ENCODE data around the gene GYG1.

Gene GYG1

DNA sequence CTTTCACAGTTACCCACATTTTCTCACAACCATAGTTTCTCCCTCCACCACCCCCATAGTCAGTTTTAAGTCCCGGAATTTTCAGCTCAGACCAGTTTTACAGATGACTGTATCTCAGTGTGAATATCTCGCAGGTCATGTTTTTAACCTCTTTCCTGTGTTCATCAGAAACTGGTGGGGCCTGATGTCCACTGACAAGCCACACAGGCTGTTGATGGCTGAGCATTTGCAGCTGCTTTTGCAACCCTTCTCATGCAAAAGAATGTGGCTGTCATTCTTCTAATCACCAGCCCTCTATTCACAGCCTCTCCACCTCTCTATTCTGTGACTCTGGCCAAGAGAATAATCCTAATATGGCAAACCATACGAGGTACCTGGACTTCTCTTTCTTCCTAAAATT lies 8.5 kb downstream of the GYG1 start:
- TF ChIP-seq, protein P1, sequence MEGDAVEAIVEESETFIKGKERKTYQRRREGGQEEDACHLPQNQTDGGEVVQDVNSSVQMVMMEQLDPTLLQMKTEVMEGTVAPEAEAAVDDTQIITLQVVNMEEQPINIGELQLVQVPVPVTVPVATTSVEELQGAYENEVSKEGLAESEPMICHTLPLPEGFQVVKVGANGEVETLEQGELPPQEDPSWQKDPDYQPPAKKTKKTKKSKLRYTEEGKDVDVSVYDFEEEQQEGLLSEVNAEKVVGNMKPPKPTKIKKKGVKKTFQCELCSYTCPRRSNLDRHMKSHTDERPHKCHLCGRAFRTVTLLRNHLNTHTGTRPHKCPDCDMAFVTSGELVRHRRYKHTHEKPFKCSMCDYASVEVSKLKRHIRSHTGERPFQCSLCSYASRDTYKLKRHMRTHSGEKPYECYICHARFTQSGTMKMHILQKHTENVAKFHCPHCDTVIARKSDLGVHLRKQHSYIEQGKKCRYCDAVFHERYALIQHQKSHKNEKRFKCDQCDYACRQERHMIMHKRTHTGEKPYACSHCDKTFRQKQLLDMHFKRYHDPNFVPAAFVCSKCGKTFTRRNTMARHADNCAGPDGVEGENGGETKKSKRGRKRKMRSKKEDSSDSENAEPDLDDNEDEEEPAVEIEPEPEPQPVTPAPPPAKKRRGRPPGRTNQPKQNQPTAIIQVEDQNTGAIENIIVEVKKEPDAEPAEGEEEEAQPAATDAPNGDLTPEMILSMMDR (IDR thresholded peaks at IDR 0.05; ENCODE audit: low read depth, low read length, missing control alignments): no peak
- DNase-seq (ENCODE audit: low read depth): no peak
- no peak overlapping the region for H3K4me3 ChIP-seq (ENCODE audit: low read depth, low read length)

DNA sequence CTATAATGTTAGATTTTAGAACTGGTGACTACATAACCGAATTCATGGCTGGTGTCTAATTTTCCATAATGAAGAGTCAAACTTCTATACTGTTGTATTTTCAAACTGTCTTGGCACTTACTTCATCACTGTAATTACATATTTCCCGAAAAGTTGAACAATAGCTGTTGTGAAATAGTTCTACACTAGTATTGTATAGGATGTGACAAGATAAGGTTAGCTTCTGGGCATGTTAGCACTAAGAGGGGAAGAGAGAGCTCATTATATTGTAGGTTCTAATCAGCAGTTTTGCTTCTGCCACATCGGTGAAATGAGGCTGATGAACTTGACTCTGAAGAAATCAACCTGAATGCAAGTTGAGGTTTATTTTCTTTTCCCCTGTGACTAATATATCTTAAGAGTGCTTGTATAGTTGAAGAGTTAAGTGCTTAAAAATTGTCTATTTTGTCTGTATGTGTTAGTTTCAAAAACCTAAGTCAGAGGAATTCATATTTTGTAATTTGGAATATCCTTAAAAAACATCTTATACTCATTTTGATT lies 8.9 kb downstream of the GYG1 start:
- no peak for DNase-seq (ENCODE audit: low read depth)
- TF ChIP-seq, protein P1 (IDR thresholded peaks at IDR 0.05; ENCODE audit: low read depth, low read length, missing control alignments): no peak
- no peak overlapping the region for H3K4me3 ChIP-seq (ENCODE audit: low read depth, low read length)

DNA sequence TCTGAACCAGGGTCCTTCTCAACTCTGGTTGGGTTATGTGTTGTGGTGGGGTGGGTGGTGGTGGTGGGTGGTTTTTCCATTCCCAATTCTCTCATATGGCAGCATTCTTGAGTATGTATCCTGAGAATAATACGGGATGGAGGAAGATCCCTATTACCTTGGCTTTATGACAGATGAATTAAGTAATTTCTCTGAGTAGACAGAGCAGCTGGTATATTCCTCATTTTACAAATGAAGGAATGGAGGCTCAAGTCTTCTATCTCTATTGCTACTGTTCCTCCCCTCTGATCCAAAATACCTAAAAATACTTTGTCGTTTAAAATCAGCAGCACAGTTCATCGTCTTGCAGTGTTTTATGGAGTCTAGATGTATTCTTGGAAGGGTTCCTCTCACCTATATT lies 10.4 kb downstream of the GYG1 start:
- TF ChIP-seq, protein P1 (IDR thresholded peaks at IDR 0.05; ENCODE audit: low read depth, low read length, missing control alignments): no peak
- DNase-seq (ENCODE audit: low read depth): no peak
- H3K4me3 ChIP-seq (ENCODE audit: low read depth, low read length): no peak overlapping the region

DNA sequence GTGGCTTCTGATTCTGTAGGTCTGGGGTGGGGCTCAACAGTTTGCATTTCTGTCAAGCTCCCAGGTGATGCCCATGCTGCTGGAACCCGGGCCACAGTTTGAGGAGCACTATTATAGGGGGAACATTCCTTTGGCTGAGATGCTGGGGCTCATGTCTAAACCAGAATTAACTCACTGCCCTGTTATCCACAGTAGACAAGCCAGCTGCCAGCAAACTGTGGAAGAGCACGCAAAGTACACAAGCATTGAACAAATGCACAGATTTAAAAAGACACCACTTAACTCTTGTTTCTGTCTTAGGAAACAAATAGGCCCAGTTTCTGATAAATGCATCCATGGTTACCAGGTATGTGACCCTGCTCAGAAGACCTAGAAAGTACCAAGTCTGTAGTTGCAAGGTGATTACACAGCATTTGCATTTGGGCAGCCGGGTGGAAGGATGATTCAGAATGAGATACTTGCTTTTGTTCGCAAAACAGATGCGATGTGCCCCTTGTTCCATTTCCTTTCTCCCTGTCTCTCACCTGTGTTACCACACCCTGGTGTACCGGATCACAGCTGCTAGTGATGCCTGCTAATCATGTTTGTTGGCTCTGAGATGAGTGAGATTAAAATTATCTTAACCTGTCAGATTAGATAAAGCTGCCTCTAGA lies 12.4 kb downstream of the GYG1 start:
- DNase-seq (ENCODE audit: low read depth): peak; percentile 43
- no peak overlapping the region for H3K4me3 ChIP-seq (ENCODE audit: low read depth, low read length)
- TF ChIP-seq, protein P1 (IDR thresholded peaks at IDR 0.05; ENCODE audit: low read depth, low read length, missing control alignments): no peak

DNA sequence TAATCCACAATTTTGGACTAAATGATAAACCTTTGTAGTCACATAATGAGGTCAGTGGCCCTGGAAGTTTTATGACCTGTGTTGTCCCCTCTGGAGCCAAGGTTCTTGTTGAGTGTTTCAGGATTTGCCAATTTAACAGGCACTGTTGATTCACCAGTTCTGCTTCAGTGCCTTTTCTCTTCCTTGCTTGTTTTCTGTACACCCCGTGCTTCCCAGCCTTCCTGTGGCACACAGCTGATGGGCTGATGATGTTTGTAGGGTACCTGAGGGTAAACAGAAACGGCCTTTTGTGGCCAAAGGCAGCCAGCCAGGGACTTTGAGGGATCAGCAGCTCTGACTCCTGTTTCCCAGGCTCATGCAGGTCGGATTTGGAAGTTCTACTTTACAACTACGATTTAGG lies 13.3 kb downstream of the GYG1 start:
- DNase-seq (ENCODE audit: low read depth): no peak
- TF ChIP-seq, protein P1 (IDR thresholded peaks at IDR 0.05; ENCODE audit: low read depth, low read length, missing control alignments): no peak
- no peak overlapping the region for H3K4me3 ChIP-seq (ENCODE audit: low read depth, low read length)

DNA sequence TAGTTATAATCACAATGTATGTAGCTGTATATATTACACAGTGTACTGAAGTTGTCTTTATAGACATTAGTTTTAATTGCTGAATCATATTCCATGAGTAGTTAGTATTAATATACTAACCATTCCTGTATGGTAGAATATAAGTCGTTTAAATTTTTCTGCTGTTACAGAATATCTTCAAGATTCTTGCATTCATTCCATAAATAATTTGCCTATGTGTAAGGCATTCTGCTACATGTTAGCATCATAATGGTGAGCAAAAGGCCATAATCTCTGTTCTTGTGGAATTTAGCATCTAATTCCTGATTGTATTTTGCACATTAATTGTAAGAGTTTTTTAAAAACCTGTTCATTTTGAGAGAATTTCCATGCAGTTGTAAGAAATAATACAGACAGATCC lies 14.1 kb downstream of the GYG1 start:
- DNase-seq (ENCODE audit: low read depth): no peak
- TF ChIP-seq, protein P1 (IDR thresholded peaks at IDR 0.05; ENCODE audit: low read depth, low read length, missing control alignments): no peak
- H3K4me3 ChIP-seq (ENCODE audit: low read depth, low read length): no peak overlapping the region
